HL-60 (cell line): ENCODE measurements around the gene ABCA7.

ENCODE experiments used
- DNase-seq, 2 experiments: peaks; one replicate each; pipeline ENCODE4 v3.0.0-alpha.2; 2010 to 2020; ENCODE audit warnings: low read depth in 1 of 2, low spot score in 1 of 2
- H3K27ac ChIP-seq: fragments of 250-450 bp; sonication (Bioruptor Pico); replicated peaks from 2 replicates; pipeline ENCODE4 v1.5.1; 2020; ENCODE audit warnings: mild to moderate bottlenecking, moderate library complexity
- H3K27me3 ChIP-seq: fragments of 250-450 bp; sonication (Bioruptor Pico); 2 replicates; pipeline ENCODE4 v1.5.1; 2021; ENCODE audit warnings: mild to moderate bottlenecking, moderate library complexity; ENCODE audit not compliant: insufficient read depth, poor library complexity, severe bottlenecking
- H3K4me3 ChIP-seq: replicated peaks from 2 replicates; pipeline ENCODE4 v1.5.1; 2011; ENCODE audit warnings: mild to moderate bottlenecking, control low read depth, low read length; ENCODE audit not compliant: insufficient read depth
- CTCF ChIP-seq: IDR thresholded peaks from one replicate; pipeline ENCODE4 v1.5.1; 2011; ENCODE audit warnings: low read length, control low read depth, inconsistent platforms; ENCODE audit not compliant: insufficient read depth
- GABPA ChIP-seq: IDR thresholded peaks from 2 replicates; pipeline ENCODE4 v1.6.1; 2012; ENCODE audit warnings: low read depth
- POLR2AphosphoS5 ChIP-seq: IDR thresholded peaks from 2 replicates; pipeline ENCODE4 v1.6.1; 2012; ENCODE audit warnings: low read depth
- REST ChIP-seq: IDR thresholded peaks from 2 replicates; pipeline ENCODE4 v1.6.1; 2012; ENCODE audit warnings: low read depth; ENCODE audit not compliant: insufficient replicate concordance
- SPI1 ChIP-seq: IDR thresholded peaks from 2 replicates; pipeline ENCODE4 v1.6.1; 2012; ENCODE audit warnings: low read depth, mild to moderate bottlenecking, borderline replicate concordance

Gene ABCA7

DNA sequence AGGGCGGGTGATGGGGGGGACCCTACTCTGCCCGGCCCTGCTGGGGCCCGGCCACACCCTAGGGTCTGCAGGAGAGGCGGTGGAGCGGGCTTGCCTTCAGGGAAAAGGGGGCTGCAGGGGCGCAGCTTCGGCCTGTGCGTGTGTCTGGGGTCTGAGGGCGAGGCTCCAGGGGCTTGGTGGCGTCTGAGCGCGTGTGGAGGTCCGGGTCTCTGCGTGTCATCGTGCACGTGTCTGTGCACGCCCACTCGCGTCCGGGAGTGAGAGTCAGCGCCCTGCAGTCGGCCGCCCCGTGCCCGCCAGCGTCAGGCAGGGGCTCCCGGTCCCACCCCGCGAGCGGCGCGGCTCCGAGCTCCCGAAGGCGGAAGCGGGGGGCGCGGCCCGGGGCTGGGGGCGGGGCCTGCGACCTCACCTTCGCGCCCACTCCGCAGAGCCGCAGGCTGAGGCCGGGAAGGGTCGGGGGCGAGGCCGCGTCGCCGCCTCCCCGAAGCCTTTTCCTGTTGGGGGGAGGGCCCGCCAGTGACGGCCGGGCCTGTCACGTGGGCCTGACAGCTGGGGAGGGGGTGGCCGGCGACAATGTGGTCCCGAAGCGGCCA lies 26.9 kb downstream of the ABCA7 start, which contains the start of gene ARHGAP45:
TSS of gene ARHGAP45 (plus strand) at position 420 of the 593 bp plus-strand sequence. CDS start 239 bp downstream, outside the sequence.
- Histone ChIP-seq H3K27ac (peak within 1 kb of the TSS; percentile 98), H3K27me3 (no peaks in the 10 kb centered on the region), H3K4me3 (peak within 1 kb of the TSS; percentile 88)
- TF ChIP-seq SPI1 (no peak), CTCF (no peak)
- peak; percentile 71 to 90 for DNase-seq

GRCh38 chr19:1067341-1067957 lies 27.5 kb downstream of the ABCA7 start:
- DNase-seq = peak; percentile 53 to 59
- TF ChIP-seq POLR2AphosphoS5 = no peak
- Histone ChIP-seq H3K4me3 (peak overlapping the region; percentile 88), H3K27ac (peak overlapping the region; percentile 98), H3K27me3 (no peaks in the 10 kb centered on the region)

DNA sequence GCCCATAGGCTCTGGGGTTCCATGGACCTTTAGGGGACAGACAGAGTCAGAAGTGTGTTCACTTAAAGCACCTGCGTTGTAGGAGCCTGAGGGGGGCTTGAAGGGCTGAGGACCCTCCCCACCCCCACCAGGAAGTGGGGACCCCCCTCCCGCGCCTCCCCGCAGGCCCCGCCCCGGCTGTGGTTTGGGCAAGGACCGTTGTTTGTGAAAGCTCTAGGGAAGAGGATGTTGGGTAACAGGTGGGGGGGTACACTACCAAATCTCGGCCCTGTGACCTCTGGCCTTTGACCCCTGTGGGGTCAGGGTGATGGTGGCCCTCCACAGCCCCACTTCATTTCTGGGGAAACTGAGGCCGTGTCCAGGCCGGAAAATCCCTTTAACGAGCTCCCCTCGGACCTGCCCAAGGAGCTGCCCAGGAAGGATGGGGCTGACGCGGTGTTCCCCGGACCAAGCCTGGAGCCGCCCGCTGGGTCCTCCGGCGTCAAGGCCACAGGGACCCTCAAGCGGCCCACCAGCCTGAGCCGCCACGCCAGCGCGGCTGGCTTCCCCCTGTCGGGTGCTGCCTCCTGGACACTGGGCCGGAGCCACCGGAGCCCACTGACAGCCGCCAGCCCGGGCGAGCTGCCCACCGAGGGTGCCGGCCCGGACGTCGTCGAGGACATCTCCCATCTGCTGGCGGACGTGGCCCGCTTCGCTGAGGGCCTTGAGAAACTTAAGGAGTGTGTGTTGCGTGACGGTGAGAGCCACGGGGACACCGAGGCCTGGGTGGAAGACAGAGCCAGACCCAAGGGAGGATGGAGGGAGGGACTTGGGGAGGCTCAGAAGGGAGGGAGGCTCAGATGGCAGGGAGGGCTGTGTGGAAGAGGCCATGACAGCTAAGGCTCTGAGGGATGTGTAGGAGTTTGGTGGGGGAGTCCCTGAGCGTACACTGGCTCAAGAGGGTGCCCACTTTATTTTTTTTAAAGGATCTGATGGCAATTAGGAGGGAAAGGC lies 28.4 kb downstream of the ABCA7 start:
- TF ChIP-seq SPI1 (no peak), POLR2AphosphoS5 (peak; percentile 76)
- DNase-seq = peak; percentile 81 to 88
- H3K27me3 ChIP-seq = no peaks in the 10 kb centered on the region
- H3K4me3 ChIP-seq = peak overlapping the region; percentile 88
- H3K27ac ChIP-seq = peak overlapping the region; percentile 98

- DNase-seq = peak; percentile 90 to 96
- Histone ChIP-seq H3K4me3 (peak overlapping the region; percentile 88), H3K27me3 (no peaks in the 10 kb centered on the region), H3K27ac (peak overlapping the region; percentile 98)
- TF ChIP-seq GABPA (no peak; the same call in 1 of the 2 replicates), CTCF (no peak), SPI1 (peak; percentile 97), POLR2AphosphoS5 (peak; percentile 78), REST (peak; percentile 26)
Measured at GRCh38 chr19:1069009-1069779, 29.3 kb downstream of the ABCA7 start.

DNA sequence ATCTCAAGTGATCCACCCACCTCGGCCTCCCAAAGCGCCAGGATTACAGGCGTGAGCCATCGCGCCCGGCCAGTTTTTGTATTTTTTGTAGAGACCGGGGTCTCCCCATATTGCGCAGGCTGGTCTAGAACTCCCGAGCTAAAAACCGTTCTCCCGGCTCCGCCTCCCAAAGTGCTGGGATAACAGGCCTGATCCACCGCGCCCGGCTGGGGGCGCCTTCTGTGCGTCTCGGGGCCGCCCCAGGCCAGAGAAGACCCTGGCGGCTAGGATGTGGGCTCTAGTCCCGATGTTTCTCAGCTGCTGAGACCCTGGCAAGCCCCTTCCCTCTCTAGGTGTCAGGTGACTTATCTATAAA lies 30.6 kb downstream of the ABCA7 start:
- DNase-seq = no peak
- no peak overlapping the region for H3K27ac ChIP-seq
- no peak for TF ChIP-seq SPI1
- TF ChIP-seq REST = no peak
- TF ChIP-seq POLR2AphosphoS5 = no peak
- TF ChIP-seq CTCF = no peak
- TF ChIP-seq GABPA = no peak
- H3K4me3 ChIP-seq = no peak overlapping the region
- no peaks in the 10 kb centered on the region for H3K27me3 ChIP-seq
